DMS79 (cell line): ENCODE results near the gene OR10H1.
"Not testable (repeated sequence)": the region's sequence is repeated elsewhere in the genome, so short reads cannot be mapped to it uniquely, and the experiment has no call there.

Experiments used
- DNase-seq: peaks from one replicate; lab custom pipeline; 2025; lab: John Stamatoyannopoulos, UW

OR10H1 gene

GRCh38 chr19:15828611-15829305 is 13.3 kb upstream of the OR10H1 start:
- DNase-seq: not testable (repeated sequence)

DNA sequence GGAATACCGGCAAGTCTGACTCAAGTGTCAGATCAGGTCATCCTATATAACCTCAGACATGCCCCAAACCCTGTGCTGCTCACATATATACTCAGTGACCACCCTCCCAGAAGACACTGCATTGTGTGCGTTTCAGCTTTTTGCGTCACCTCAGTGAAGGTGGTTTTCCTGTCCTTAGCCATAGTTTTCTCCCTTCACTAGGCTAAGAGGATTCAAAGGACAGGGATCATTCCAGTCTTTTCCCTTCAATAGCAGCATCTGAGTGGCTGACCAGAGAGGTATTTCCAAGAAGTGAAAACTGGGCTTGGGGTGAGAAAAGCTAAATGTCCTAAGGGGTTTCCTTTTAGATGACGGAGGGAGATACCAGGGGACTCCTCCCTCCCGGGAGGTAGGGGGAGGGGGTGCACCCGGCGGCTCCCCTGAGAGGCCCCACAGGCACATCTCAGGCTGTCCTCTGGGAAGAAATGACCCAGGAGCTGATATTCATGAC is 12.7 kb upstream of the OR10H1 start:
- no peak for DNase-seq

DNA sequence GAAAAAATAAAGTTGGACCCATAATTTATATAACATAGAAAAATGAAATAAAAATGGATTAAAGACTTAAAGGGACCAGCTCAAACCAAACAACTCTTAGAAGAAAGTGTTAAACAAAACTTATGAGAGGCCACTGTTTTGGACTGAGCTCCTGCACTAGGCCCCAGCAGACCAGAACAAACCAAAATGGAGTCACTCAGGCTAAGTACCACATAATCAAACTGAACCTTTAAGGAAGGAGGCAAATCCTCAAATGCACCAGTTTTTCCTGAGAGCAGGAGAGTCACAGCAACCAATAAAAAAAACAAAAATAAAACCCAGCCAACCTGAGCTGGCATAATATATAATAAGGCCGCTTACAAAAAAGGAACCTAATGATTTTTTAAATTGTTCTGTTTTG is 10.3 kb upstream of the OR10H1 start:
- no peak for DNase-seq

DNA sequence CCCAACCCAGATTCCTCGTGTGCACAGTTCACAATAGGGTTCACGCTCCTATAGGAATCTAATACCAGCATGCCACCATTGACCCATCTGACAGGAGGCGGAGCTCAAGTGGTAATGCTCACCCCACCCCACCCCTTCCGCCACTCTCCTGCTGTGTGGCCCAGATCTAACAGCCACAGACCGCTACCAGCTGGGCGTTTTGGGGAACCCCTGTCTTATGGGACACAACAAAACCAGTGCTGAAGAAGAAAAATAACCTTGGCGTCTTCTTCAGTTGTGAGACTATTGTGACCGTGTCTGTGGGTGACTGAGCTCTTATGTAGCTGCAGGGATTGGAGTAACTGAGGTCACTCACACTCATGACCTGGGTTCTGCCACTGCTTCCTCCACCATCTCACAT is 5.2 kb upstream of the OR10H1 start:
- DNase-seq: no peak

DNA sequence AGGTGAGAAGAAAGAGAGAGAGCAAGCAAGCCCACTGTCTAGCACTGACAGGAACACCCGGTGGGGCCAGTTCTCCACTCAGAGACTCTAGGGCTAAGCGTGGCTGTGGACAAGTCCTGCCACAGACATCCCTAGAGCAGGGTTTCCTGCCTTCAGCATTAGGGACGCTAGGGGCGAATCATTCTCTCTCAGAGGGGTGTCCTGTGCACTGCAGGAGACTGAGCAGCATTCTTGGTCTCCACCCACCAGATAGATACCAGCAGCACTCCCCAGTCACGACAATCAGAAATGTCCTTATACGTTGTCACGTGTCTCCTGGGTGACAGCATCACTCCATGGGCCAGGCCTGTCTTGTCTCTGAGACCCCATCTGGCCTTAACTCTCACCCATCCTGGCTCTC is 1.5 kb downstream of the OR10H1 start:
- no peak for DNase-seq

DNA sequence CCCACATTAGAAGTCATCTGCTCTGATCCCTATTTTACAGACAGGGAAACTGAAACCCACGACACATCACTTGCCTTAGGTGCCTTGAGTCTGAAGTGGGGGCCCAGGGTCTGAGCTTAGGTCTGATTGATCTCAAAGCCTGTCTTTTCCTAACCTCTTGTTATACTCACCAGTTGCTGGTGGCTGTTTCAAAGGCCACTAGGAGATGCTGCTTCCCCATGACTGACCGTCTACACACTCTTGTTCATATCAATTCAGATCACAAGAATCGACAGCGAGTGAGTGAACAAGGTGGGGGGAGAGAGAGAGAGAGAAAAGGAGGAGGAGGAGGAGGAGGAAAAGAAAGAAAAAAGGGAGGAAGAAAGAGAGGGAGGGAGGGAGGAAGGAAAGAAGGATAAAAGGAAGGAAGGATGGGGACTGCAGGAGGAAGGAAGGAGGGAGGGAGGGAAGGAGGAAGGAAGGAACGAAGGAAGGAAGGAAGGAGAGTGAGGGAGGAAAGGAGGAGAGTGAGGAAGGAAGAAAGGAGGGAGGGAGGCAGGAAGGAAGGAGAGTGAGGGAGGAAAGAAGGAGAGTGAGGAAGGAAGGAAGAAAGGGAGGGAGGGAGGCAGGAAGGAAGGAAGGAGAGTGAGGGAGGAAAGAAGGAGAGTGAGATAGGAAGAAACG is 3.3 kb downstream of the OR10H1 start:
- DNase-seq: no peak

- DNase-seq: no peak
These were observed 4.0 kb downstream of the OR10H1 start for GRCh38 chr19:15811476-15811875.

- DNase-seq: no peak
These were observed 5.1 kb downstream of the OR10H1 start for GRCh38 chr19:15810335-15810734.

GRCh38 chr19:15794279-15794678 is 21.2 kb downstream of the OR10H1 start:
- not testable (repeated sequence) for DNase-seq

DNA sequence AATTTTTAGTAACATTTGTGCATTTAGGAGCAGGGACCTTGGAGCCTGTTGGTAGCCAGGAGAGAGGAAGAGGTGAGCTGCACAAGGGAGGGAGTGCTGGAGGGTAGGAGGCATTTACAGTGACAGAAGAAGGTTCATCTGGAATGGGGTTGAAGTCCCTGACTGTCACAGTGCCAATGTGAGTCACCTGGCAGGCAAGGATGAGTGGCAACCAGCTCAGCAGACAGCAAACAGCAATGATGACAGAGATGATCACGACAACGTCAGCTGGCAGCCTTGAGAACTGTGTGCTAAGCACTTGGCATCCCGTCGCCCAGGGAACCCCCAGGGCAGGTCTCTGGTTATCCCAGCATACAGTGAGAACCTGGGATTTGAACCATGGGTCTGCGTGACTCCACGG is 25.4 kb downstream of the OR10H1 start:
- no peak for DNase-seq

GRCh38 chr19:15788594-15789270 is 26.7 kb downstream of the OR10H1 start:
- DNase-seq: no peak

DNA sequence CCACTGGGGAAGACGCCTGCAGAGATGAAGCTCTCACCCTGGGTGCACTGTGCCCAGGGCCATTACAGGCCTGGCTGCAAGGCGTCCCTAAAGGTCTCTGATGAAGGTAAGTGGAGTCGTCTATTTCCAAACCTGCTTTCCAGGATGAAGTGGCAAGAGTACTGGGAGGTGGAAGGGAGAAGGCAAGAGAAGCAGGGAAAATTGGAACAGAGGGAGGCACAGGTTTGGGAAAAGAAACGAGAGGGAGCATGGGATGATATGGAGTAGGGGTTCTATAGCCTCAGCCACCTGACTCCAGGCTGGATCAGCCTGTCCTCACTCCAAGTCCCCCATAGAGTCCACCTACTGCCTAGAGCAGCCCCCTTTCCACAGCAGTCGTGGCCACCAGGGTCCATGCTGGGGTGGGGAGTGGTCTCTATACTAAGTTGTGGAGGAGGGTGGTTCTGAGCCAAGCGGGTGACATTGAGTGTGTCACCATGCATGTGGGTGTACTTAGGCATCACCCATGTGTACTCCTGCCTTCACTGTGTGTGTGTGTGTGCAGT is 27.8 kb downstream of the OR10H1 start, which contains the start of gene OR10H5:
Gene OR10H5, plus strand, starts transcription at position 51 of the 545 bp plus-strand sequence. CDS start 6,388 bp downstream, outside the sequence.
- DNase-seq: no peak

GRCh38 chr19:15782896-15783295 is 32.6 kb downstream of the OR10H1 start:
- DNase-seq: not testable (repeated sequence)

DNA sequence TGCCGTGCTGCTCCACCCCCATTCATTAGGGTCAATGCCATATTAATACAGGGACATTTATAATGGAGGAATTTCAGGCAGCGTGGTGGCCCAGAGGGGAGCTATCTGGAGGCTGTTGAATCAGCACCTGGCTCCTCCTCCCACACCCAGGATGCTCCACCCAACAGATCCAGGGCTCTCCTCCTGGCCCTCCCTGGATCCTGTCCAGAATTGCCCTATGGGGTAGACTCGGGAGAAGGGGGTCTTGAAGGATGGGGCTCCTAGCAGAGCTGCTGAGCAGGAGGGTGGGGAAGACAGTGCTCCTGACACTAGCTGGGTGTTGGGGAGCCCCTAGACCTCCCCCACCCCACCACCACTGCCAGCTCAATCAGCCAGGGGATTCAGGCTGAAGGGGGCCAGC is 33.3 kb downstream of the OR10H1 start:
- no peak for DNase-seq

- DNase-seq: no peak
These were observed 33.8 kb downstream of the OR10H1 start for GRCh38 chr19:15781661-15782060.

- peak; percentile 19 for DNase-seq
These were observed 34.6 kb downstream of the OR10H1 start for GRCh38 chr19:15780610-15781418.

DNA sequence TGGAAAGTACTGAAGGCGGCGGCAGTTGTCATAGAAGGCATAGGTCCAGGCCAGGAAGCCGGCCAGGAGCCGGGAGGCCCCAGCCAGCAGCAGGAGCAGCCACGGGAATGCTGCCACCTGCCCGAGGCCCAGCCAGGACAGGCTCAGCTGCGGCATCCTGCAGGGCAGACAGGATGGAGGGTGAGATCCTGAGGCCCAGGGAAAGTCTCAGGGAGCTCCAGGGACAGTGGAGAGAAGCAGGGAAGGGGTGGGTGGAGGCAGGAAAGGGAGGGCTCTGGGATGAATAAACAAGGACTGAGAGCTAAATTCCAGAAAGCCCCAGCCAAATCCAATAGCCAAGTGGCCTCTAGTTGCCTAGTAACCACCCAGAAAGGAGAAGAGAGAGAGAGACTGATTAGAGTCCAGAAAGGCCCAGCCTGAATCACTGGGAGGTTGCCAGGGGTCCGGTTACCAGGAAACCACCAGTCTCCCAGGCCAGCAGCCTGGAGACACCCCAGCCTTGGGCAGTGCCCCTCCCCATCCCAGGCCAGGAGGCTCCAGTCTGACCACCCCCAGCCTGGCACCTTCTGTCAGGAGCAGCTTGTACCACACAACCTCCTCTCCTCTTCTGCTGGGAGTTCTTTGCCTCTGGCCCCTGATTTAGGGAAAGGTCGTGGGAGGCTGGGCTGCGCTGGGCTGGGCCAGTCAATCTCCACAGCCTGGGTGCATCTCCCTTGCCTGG is 35.5 kb downstream of the OR10H1 start:
- DNase-seq: peak; percentile 79

- no peak for DNase-seq
These were observed 38.2 kb downstream of the OR10H1 start for GRCh38 chr19:15776991-15777970.

GRCh38 chr19:15776264-15776663 is 39.2 kb downstream of the OR10H1 start:
- DNase-seq: no peak

DNA sequence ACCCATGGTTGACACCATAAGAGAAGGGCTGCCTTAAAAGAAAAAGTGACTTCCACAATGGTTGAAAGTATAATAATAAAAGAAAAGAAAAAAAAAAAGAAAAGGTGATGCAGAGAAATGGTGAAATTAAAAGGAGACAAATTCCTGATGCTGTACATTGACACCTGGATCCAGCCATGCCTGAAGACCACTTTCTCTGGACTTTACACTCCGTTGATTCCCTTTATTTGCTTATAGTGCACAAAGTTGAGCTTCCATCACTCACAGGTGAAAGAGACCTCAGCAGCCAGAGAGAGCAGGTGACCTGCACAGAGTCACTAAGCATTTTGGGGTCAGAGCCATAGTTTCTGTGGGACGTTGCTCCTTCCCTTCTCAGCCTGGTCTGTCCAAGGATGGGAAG is 40.2 kb downstream of the OR10H1 start:
- DNase-seq: no peak
